Measurements from ENCODE around the gene PEG3. TPM values are rescaled to one million over a fixed set of nuclear protein-coding genes. Genes with fewer than 3 reads are reported as not detected.

PEG3 gene
- total and polyA plus RNA-seq, 12 donors, result 1.8 to 10.3 (median 7.5) TPM

- peak; percentile 94 to 98 for DNase-seq
- Histone ChIP-seq H3K9me3 (peaks cover 0 to 42% (median 0%) of the 10 kb centered on the region in 11 donors), H3K4me3 (peak overlapping the region; percentile 19 to 70 (median 60)), H3K4me1 (peaks cover 0 to 22% (median 4%) of the 10 kb centered on the region in 9 donors), H3K36me3 (no peaks in the 10 kb centered on the region), H3K27ac (peak overlapping the region in 9 of 10 donors; percentile 35 to 91 (median 82)), H3K27me3 (peaks cover 0 to 21% (median 0%) of the 10 kb centered on the region in 7 donors)
- peak; percentile 56 to 82 (median 73) for ATAC-seq
- TF ChIP-seq CTCF (IDR thresholded peaks at IDR 0.05), result no peak
- intact Hi-C loops (cut with DNase I), result loop anchor here in 2 of 10 donors (5.0 to 10.0 kb wide), 2 partner anchors 84 to 92 kb away; no protein-coding TSS in a partner anchor
- 47 to 49% methylated on average over 34 of the region's 34 CpGs for WGBS, 2 donors
These were observed 1.4 kb downstream of the PEG3 start for GRCh38 chr19:56838909-56839651.

GRCh38 chr19:56838024-56838908, 2.3 kb downstream of the PEG3 start:
- peak; percentile 32 to 69 (median 60) for ATAC-seq
- Histone ChIP-seq H3K9me3 (peaks cover 0 to 42% (median 0%) of the 10 kb centered on the region in 11 donors), H3K27ac (peak overlapping the region; percentile 46 to 91 (median 82)), H3K27me3 (peaks cover 0 to 21% (median 0%) of the 10 kb centered on the region in 7 donors), H3K4me1 (peaks cover 0 to 22% (median 4%) of the 10 kb centered on the region in 9 donors), H3K36me3 (no peaks in the 10 kb centered on the region), H3K4me3 (peak overlapping the region; percentile 19 to 70 (median 60))
- peak in 8 of 9 donors; percentile 27 to 66 (median 48) for TF ChIP-seq CTCF (IDR thresholded peaks at IDR 0.05)
- DNase-seq, result peak; percentile 69 to 75
- WGBS, 2 donors, result 45 to 48% methylated on average over 44 of the region's 44 CpGs
- intact Hi-C loops (cut with DNase I), result loop anchor here in 2 of 10 donors (5.0 to 10.0 kb wide), 2 partner anchors 83 to 91 kb away; no protein-coding TSS in a partner anchor

GRCh38 chr19:56837492-56838023, 3.0 kb downstream of the PEG3 start:
- 40 to 41% methylated on average over 25 of the region's 25 CpGs for WGBS, 2 donors
- ATAC-seq (peak; percentile 23 to 69 (median 50)), DNase-seq (peak; percentile 76 to 83)
- intact Hi-C loops (cut with DNase I), result loop anchor here in 4 of 10 donors (2.0 to 10.0 kb wide), 3 partner anchors 83 to 90 kb away; no protein-coding TSS in a partner anchor
- H3K4me1 ChIP-seq, result peaks cover 0 to 22% (median 4%) of the 10 kb centered on the region in 9 donors
- peak overlapping the region in 9 of 10 donors; percentile 29 to 91 (median 82) for H3K27ac ChIP-seq
- TF ChIP-seq CTCF (IDR thresholded peaks at IDR 0.05), result peak; percentile 21 to 66 (median 57)
- peaks cover 0 to 42% (median 0%) of the 10 kb centered on the region in 11 donors for H3K9me3 ChIP-seq
- peaks cover 0 to 4% (median 0%) of the 10 kb centered on the region in 9 donors for H3K36me3 ChIP-seq
- peak overlapping the region; percentile 19 to 70 (median 60) for H3K4me3 ChIP-seq
- peaks cover 0 to 21% (median 0%) of the 10 kb centered on the region in 7 donors for H3K27me3 ChIP-seq

All from heart right ventricle (tissue), 16 donors.